G401 (cell line): ENCODE results near the gene ANKRD40. TPM values are rescaled to one million over a fixed set of nuclear protein-coding genes. Genes with fewer than 3 reads are reported as not detected.

Source experiments
- DNase-seq: peaks from one replicate; pipeline ENCODE4 v3.0.0-alpha.2; 2015; ENCODE audit warnings: low spot score
- in situ Hi-C: cut with HindIII; loops from 2 replicates; pipeline ENCODE4 v1.10.0; 2016; ENCODE audit warnings: low sequenced_read_pairs, mixed read lengths
- total RNA-seq: library from RNA; depleted of rRNA; stranded (reverse); fragments of >200 nt; shearing (Covaris generic); gene quantifications from 2 replicates; pipeline ENCODE4 v1.2.3, GENCODE V29; 2014; rRNA removed

The ANKRD40 gene
- total RNA-seq, 1 experiment from 2014 or later, result 49.0 TPM

DNA sequence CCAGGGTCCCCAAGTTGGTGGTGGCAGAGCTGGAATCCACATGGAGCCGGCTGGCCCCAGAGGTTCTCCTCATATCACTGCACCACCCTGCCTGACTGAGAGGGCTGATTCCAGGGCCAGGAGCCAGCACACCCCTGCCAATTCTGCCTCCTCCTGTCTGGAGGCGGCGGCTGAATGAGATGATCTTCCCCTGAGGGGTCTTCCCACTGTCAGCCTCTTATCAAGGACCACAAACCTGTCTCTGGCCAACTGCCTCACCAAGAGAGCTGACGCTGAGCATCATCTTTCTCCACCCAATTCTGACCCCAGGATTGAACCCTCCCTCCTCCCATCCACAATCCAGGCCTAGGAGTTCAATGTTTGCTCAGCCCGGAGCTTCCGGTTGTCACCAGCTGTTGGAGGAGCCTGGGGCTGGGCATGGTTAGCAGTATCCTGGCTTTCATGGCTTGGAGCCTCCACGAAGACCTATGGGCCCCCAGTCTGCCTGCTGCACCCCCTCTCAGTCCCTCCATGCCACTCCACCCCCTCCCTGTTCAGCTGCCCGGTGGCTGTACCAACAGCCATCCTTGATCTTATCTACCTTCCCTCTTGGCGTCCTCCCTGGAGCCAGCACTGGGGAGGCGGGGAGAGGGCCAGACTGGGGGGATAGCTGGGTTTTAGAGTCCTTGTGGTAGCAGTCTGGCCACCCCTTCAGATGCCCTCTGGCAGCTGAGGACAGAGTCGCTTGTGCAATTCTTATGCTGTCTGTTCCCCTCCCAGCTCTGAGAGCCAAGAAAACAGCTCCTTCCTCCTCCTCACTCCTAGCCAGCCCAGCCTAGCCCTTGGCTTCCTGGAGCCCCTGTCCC, 47.5 kb downstream of the ANKRD40 start:
- in situ Hi-C loops, result no loop called here
- DNase-seq, result no peak

DNA sequence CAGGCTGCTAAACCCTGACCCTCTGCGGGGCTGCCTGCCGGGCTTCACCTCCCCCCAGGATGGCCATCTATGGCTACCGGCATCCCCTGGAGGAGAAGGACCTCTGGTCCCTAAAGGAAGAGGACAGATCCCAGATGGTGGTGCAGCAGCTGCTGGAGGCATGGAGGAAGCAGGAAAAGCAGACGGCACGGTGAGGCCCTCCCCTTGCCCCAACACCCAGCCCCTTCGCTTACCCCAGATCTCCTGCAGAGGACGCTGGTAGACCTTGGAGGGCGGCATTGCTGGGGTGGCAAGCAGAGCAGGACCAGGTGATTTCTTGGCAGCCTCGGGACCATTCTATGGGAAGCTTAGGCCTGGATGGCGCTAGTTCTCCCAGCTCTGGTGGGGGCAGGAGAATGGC, 48.5 kb downstream of the ANKRD40 start:
- in situ Hi-C loops, result no loop called here

DNA sequence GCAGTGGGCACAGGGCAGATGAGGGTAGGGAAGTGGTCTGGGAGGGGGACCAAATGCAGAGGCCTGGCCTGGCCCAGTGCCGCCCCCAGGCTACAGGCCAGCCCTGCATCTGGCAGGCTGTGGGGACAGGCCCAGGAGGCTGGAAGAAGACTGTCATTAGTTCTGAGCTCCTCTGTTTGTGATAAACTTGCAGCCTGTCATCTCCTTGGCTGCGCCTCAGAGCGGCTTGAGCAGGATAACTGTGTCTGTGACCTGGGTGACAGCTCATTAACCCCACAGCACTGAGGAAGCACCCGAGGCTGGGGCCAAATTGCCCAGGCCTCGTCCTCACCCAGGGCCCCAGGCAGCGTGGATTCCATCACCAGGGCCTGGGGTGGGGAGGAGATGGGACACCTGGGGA, 49.1 kb downstream of the ANKRD40 start:
- in situ Hi-C loops, result no loop called here

More for the DNA sequence above, 48.5 kb downstream of the ANKRD40 start:
- no peak for DNase-seq

DNA sequence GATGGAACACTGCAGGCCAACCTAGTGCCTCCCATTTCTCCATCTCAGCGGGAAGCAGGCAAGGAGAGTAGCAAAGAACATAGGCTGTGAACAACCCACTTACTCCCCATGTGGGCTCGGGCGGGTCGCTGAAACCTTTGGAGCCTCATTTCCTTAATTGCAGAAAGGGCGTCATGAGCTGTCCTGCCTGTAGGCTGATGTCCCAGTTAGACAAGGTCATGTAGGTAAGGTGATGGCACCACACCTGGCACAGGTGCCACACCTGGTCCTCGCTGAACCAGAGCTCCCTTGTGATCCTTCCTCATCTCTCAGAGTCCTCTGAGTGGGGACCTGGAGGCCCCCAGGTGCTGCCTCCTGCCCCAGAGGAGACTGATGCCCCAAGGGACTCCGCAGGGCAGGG, 50.1 kb downstream of the ANKRD40 start:
- in situ Hi-C loops, result no loop called here
- DNase-seq, result no peak

More for the DNA sequence above, 49.1 kb downstream of the ANKRD40 start:
- no peak for DNase-seq

DNA sequence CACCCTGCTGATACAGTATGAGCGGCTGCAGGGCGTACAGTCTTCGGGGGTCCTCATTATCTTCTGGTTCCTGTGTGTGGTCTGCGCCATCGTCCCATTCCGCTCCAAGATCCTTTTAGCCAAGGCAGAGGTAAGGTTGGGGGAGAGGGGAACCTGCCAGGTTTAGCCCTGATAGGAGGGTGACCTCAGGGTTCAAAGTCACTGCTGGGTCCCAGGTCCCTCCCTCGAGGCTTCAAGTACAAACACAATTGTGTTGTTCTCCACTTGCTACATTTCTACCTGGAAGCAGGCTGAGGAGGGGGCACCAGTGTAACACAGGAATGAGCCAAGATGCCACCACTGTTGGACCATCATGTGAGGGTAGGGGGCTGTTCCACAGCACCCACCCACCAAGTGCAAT, 50.7 kb downstream of the ANKRD40 start:
- no peak for DNase-seq
- in situ Hi-C loops, result no loop called here

DNA sequence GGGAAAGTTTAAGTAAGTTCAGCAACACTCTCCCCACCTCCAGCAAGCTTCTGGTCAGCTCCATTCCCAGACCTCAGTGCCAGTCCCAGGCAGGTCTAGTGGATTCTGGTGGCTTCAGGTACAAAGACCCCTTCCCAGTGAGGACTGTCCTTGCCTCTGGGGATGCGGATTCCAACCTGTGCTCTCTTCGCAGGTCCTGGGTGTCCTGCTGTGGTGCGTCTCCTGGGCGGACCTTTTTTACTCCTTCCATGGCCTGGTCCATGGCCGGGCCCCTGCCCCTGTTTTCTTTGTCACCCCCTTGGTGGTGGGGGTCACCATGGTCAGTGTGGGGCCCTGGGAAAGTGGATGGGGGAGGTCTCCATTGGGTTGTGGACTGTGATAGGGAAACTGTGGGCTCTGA, 51.2 kb downstream of the ANKRD40 start:
- DNase-seq, result no peak
- in situ Hi-C loops, result no loop called here

DNA sequence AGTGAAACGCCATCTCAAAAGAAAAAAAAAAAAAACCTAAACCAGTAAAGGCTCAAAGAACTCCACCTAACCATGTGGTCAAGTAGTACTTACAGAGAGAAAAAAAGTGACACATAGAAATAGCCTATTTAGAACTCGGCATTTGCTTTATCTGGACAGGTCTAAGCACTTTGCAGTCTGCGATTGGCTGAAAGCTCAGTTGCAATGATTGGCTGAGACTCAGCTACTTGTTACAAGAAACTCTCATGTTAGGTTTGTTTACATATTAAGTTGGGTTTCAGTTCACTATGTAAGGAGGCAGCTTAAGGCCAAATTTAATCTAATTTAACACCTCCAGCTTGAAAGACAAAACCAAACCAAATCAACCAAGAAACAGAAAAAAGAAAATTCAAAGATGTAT, 54.0 kb downstream of the ANKRD40 start:
- in situ Hi-C loops, result no loop called here
- no peak for DNase-seq

DNA sequence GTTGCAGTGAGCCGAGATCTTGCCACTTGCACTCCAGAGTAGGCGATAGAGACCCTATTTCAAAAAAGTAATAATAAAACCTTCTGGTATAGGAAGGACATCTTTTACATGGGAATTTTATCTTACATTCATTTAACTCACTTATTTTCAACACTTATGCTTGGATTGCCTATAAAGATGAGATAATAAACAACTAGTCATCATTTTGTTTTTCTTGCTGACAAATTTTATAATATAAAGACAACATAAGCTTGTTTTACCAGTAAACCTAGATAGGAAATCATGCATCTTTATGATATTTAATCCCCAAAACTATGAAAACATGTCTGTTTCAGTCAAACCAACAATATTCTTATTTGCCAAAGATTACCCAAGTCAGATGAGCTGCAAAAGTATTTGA, 56.1 kb downstream of the ANKRD40 start:
- DNase-seq, result no peak
- in situ Hi-C loops, result no loop called here

DNA sequence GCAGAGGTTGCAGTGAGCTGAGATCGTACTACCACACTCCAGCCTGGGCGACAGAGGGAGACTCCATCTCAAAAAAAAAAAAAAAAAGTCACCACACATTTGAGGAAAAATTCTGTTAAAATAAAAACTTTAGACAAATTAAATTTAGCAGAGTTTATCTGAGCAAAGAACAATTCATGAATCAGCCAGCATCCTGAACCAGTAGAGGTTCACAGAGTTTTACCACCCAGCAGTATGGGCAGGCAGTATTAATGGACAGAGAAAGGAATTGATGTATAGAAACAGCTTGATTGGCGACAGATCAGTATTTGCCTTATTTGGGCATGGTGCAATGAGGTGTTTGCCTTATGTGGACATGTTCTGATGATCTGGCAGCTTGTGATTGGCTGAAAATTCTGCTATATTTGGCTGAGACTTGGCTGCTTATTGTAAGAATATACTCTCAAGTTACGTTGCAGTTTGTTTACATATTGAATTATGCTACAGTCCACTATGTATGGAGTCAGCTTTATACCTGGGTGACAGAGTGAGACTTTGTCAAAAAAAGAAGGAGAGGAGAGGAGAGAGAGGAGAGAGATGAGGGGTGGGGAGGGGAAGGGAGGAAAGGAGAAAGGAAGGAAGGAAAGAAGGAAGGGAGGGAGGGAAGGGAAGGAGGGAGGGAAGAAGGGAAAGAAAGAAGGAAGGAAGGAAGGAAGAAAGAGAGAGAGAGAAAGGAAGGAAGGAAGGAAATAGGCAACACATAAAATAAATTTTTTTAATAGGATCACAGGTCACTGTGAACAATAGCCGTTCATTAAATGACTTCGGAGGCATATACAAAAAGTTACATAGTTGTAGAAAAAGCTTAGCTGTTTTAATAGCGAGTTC, 58.4 kb downstream of the ANKRD40 start:
- in situ Hi-C loops, result no loop called here
- DNase-seq, result no peak

DNA sequence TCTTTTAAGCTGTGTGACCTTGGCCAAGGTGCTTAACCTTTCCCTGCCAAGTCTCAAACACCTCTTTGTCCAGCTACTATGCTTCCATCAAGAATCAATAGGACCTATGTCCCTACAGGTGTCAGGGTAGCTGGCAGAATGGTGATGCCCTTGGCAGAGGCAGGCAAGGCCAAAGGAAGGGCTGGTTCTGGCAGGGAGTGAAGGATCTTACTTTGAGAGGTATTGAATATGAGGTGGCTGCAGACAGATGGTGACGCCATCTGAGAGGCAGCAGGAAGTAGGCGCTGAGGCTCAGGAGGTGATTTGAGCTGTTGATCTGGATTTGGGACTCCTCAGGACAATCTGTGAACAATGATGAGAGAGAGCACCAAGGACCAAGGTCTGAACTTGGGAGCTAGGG, 60.5 kb downstream of the ANKRD40 start:
- in situ Hi-C loops, result no loop called here
- DNase-seq, result peak; percentile 76

DNA sequence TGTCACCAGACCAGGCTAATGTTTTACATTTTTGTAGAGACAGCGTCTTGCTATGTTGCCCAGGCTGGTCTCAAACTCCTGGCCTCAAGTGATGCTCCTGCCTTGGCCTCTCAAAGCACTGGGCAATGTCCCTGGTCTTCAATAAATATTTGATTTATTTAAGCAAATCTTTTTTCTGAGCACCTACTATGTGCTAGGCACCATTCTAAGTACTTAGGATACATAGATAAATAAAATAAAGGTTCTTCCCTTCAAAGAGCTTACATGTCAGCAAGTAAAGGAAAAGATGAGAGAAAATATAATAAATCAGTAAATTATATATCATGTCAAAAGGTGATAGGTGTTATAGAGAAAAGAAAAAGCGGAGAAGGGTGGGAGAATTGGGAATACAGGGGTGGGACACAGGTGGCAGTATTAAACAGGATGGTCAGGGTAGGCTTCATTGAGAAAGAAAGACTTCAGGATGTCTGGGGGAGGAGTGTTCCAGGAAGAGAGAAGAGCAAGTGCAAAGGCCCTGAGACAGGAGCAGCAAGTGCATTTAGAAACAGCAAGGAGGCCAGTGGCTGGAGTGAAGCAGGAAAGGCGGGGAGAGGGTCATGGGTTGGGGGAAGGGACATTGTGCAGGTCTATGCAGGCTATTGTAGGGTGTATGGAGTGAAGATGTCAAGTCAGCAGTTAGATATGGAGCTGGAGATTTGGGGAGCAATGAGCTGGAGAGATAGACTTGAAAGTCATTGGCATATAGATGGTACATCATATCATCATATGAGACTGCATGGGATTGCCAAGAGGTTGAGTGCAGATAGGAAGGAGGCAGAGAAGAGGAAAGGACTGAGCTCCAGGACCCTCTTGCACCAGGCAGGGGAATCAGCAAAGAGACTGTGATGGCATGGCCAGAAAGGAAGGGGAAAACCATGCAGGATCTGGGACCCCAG, 61.7 kb downstream of the ANKRD40 start:
- in situ Hi-C loops, result no loop called here
- DNase-seq, result no peak

Other genes starting within 250 kb of the ANKRD40 start
- not detected in 2 replicates for gene CHAD, start 239.0 kb downstream of the ANKRD40 start, total RNA-seq
- 31.9 and 34.5 TPM in 2 replicates for gene RSAD1, start 229.1 kb downstream of the ANKRD40 start, total RNA-seq
- 0.58 and 1.7 TPM in 2 replicates for gene MYCBPAP, start 199.5 kb downstream of the ANKRD40 start, total RNA-seq
- gene EPN3, start 175.2 kb downstream of the ANKRD40 start, total RNA-seq, result 2.3 and 2.8 TPM in 2 replicates
- 39.4 and 59.1 TPM in 2 replicates for gene SPATA20, start 160.7 kb downstream of the ANKRD40 start, total RNA-seq
- 5.1 and 13.0 TPM in 2 replicates for gene CACNA1G, start 147.2 kb downstream of the ANKRD40 start, total RNA-seq
- gene ABCC3, start 73.0 kb downstream of the ANKRD40 start, total RNA-seq, result not detected in 2 replicates
- gene LUC7L3, start 11.7 kb upstream of the ANKRD40 start, total RNA-seq, result 15.0 and 26.3 TPM in 2 replicates
- gene ANKRD40CL, start 59.6 kb upstream of the ANKRD40 start, total RNA-seq, result not detected in 2 replicates
- 0.62 TPM in 1 of 2 replicates, not detected in the other for gene WFIKKN2, start 127.7 kb upstream of the ANKRD40 start, total RNA-seq
- gene TOB1, start 158.4 kb upstream of the ANKRD40 start, total RNA-seq, result 18.5 and 26.4 TPM in 2 replicates